ENCODE measurements around the gene MUC7.

DNA sequence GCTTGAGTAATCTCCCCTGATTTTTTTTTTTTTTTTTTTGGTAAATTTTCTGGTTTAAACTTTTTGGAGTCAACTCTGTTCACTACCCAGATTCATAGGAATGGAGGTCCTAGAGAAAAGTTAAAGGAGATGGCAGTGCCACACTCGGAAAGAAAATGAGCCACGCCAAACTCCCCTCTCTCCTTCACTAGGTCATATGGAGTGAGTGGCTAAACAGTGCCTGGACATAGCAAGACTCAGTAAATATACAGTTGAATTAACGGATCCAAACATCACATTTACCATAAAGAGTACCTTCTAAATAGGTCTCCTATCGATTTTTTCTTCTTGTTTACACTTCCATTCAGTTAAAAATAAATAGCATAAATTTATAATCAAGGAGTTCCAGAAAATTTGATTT, 32.7 kb downstream of the MUC7 start:
- TF ChIP-seq, protein P1, sequence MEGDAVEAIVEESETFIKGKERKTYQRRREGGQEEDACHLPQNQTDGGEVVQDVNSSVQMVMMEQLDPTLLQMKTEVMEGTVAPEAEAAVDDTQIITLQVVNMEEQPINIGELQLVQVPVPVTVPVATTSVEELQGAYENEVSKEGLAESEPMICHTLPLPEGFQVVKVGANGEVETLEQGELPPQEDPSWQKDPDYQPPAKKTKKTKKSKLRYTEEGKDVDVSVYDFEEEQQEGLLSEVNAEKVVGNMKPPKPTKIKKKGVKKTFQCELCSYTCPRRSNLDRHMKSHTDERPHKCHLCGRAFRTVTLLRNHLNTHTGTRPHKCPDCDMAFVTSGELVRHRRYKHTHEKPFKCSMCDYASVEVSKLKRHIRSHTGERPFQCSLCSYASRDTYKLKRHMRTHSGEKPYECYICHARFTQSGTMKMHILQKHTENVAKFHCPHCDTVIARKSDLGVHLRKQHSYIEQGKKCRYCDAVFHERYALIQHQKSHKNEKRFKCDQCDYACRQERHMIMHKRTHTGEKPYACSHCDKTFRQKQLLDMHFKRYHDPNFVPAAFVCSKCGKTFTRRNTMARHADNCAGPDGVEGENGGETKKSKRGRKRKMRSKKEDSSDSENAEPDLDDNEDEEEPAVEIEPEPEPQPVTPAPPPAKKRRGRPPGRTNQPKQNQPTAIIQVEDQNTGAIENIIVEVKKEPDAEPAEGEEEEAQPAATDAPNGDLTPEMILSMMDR (IDR thresholded peaks at IDR 0.05): no peak
- no peak for TF ChIP-seq POLR2A (IDR thresholded peaks at IDR 0.05)

All from esophagus squamous epithelium (tissue), 4 donors.